Psoas muscle (tissue), 8 donors: ENCODE measurements around the gene MAGEB1. TPM values are rescaled to one million over a fixed set of nuclear protein-coding genes. Genes with fewer than 3 reads are reported as not detected.
A peak's percentile ranks its signal among the peaks of the same experiment; 100 is the strongest.

Experiments
- ATAC-seq, 4 donors: fragments of 200-7000 bp; cut with Tn5 transposase; one replicate each; pipeline ENCODE4 v1.9.1; 2020; ENCODE audit warnings: moderate library complexity in 3 of 4, mild to moderate bottlenecking in 2 of 4
- DNase-seq, 2 donors: peaks; one replicate each; pipeline ENCODE4 v3.0.0-alpha.2; 2020
- H3K27ac ChIP-seq: fragments of 200-600 bp; one replicate; pipeline ENCODE4 v1.8.0; 2022
- H3K27me3 ChIP-seq, 3 donors: fragments of 200-600 bp in 1 of 3; one replicate each; pipeline versions ENCODE4 v1.6.1 to v1.8.0; 2013 to 2022; ENCODE audit warnings: low read length in 2 of 3, mild to moderate bottlenecking in 2 of 3, moderate library complexity in 1 of 3; ENCODE audit not compliant: insufficient read depth in 3 of 3
- H3K36me3 ChIP-seq, 2 donors: fragments of 200-600 bp in 1 of 2; one replicate each; pipeline versions ENCODE4 v1.6.1 to v1.8.0; 2013 to 2022; ENCODE audit warnings: low read depth in 1 of 2, mild to moderate bottlenecking in 1 of 2, moderate library complexity in 1 of 2; ENCODE audit not compliant: insufficient read depth in 1 of 2
- H3K4me1 ChIP-seq: fragments of 200-600 bp; one replicate; pipeline ENCODE4 v1.8.0; 2022
- H3K4me3 ChIP-seq: fragments of 200-600 bp; one replicate; pipeline ENCODE4 v1.8.0; 2022; ENCODE audit warnings: mild to moderate bottlenecking
- H3K9me3 ChIP-seq: fragments of 200-600 bp; one replicate; pipeline ENCODE4 v1.8.0; 2022
- CTCF ChIP-seq: fragments of 200-600 bp; IDR thresholded peaks from one replicate; pipeline ENCODE4 v1.8.0; 2022; ENCODE audit warnings: antibody characterized with exemption
- WGBS, 3 donors: extraction: QIAGEN DNeasy Blood & Tissue Kit; methylation state at CpG; one replicate each; pipeline versions ENCODE4 v1.1.6 to v1.1.7; 2013; 5-methylcytosine and 5-hydroxymethylcytosine counted together
- intact Hi-C, 2 donors: fragments of 100-400 bp; cut with DNase I; formaldehyde crosslinking; loops; one replicate each; pipeline versions ENCODE4 v1.11.0 to v1.14.2; 2022
- polyA plus RNA-seq, 3 donors: library from polyadenylated mRNA; stranded (reverse); fragments of 200-250 nt; gene quantifications; one replicate each; pipeline ENCODE4 v1.2.3, GENCODE V29; 2013
- total RNA-seq, 4 donors: library from RNA; stranded (reverse); fragmentation: NEBNext Ultra II Directional in 2 of 4; extraction: Animal tissue kit (Norgen Biotek cat#: 25700) in 2 of 4; gene quantifications; one replicate each; pipeline versions ENCODE4 v1.2.1 to v1.2.4, GENCODE V29; 2021 to 2023
- donor health status: healthy with polysubstance abuse.
- donor health status: DM: no; HTN: no; CAD: no; lungs with moderate emphysema.
- donor health status: Bipolar disorder and iron deficiency.
- donor health status: healthy.
- donor health status: DM: yes; HTN: yes; CAD: no.
- donor health status: DM: no; HTN: no; CAD: no.
- donor health status: DM: no; HTN: no; CAD: no.
- donor health status: DM: yes; HTN: yes; CAD: no.

Gene MAGEB1
- total and polyA plus RNA-seq, 7 donors: not detected

- DNase-seq (no peak), ATAC-seq (no peak)
- H3K4me1 ChIP-seq: no peaks in the 10 kb centered on the region
- H3K27me3 ChIP-seq: no peaks in the 10 kb centered on the region
- H3K4me3 ChIP-seq: no peak overlapping the region
- no peak overlapping the region for H3K27ac ChIP-seq
- intact Hi-C loops: no loop called here
- H3K9me3 ChIP-seq: no peaks in the 10 kb centered on the region
- no peaks in the 10 kb centered on the region for H3K36me3 ChIP-seq
- TF ChIP-seq CTCF: no peak
Measured at GRCh38 chrX:30282527-30282926, 35.6 kb downstream of the MAGEB1 start.

DNA sequence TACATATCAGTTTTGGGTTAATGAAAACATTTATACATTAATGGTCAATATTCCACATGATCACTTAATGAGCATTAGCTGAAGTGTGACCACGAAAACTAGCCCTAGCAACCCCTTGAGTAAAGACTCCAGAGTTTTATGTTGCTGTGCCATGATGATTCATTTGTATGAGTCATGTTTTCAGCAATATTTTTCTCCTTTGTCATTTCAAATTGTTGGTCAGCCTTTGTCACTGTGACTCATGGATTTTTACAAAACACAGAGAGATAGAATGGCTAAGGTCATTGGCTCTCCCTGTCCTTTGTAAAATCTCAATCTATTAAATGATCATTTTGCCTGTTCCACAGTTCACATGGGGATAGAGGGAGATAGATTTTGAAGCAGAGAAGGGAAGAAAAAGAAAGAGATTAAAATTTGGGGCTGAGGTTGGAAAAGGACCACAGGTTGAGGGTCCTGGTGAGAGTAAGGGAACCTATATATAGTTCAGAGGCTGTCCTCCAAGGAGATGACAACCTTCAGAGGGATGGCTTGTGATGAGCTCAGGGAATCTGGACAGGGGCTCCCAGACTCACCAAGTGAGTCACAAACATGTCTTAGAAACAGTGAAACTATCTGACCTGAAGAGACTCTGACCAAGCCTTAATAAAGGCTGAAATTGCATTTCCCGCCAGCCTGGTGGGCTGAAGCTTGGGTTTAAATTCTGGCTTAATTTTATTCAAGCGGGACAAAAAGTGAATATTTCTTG, 36.7 kb downstream of the MAGEB1 start:
- H3K4me3 ChIP-seq: no peak overlapping the region
- ATAC-seq (peak in 3 of 4 donors; percentile 26 to 75 (median 32)), DNase-seq (no peak)
- no peaks in the 10 kb centered on the region for H3K4me1 ChIP-seq
- TF ChIP-seq CTCF: no peak
- H3K27me3 ChIP-seq: no peaks in the 10 kb centered on the region
- 49 to 69% (median 63%) methylated on average over 3 of the region's 3 CpGs for WGBS, 3 donors
- H3K27ac ChIP-seq: no peak overlapping the region
- H3K36me3 ChIP-seq: no peaks in the 10 kb centered on the region
- intact Hi-C loops: no loop called here
- H3K9me3 ChIP-seq: no peaks in the 10 kb centered on the region

- H3K4me3 ChIP-seq: no peak overlapping the region
- H3K27me3 ChIP-seq: peaks cover 0 to 18% (median 0%) of the 10 kb centered on the region in 3 donors
- ATAC-seq (no peak), DNase-seq (no peak)
- no peaks in the 10 kb centered on the region for H3K4me1 ChIP-seq
- H3K27ac ChIP-seq: no peak overlapping the region
- TF ChIP-seq CTCF: no peak
- H3K36me3 ChIP-seq: no peaks in the 10 kb centered on the region
- intact Hi-C loops: no loop called here
- H3K9me3 ChIP-seq: no peaks in the 10 kb centered on the region
- 55 to 83% (median 72%) methylated on average over 5 of the region's 5 CpGs for WGBS, 3 donors
Measured at GRCh38 chrX:30296408-30297254, 49.7 kb downstream of the MAGEB1 start.

GRCh38 chrX:30301208-30301607, 54.3 kb downstream of the MAGEB1 start:
- TF ChIP-seq CTCF: no peak
- no peak for DNase-seq
- H3K9me3 ChIP-seq: no peaks in the 10 kb centered on the region
- intact Hi-C loops: no loop called here
- ATAC-seq: no peak
- H3K27ac ChIP-seq: no peak overlapping the region
- H3K36me3 ChIP-seq: no peaks in the 10 kb centered on the region
- H3K4me1 ChIP-seq: no peaks in the 10 kb centered on the region
- H3K27me3 ChIP-seq: peaks cover 0 to 11% (median 0%) of the 10 kb centered on the region in 3 donors
- H3K4me3 ChIP-seq: no peak overlapping the region

Other genes with a start within 250 kb of the MAGEB1 start
- not detected for gene MAGEB2, start 31.6 kb upstream of the MAGEB1 start, total RNA-seq
- not detected for gene MAGEB2, start 31.6 kb upstream of the MAGEB1 start, polyA plus RNA-seq
- gene MAGEB3, start 16.5 kb upstream of the MAGEB1 start, total RNA-seq: not detected
- not detected for gene MAGEB3, start 16.5 kb upstream of the MAGEB1 start, polyA plus RNA-seq
- not detected for gene MAGEB4, start 5.1 kb upstream of the MAGEB1 start, total RNA-seq
- not detected for gene MAGEB4, start 5.1 kb upstream of the MAGEB1 start, polyA plus RNA-seq
- not detected for gene NR0B1, start 62.2 kb downstream of the MAGEB1 start, total RNA-seq
- gene NR0B1, start 62.2 kb downstream of the MAGEB1 start, polyA plus RNA-seq: under 1 TPM in 2 of 3 donors, not detected in 1; 0.01 to 0.05 TPM